HG02798 (cell line): Measurements from ENCODE around the gene ECT2L.

Experiments
- ATAC-seq: cut with Tn5 transposase; IDR thresholded peaks from one replicate; pipeline ENCODE4 v1.9.1; 2021; ENCODE audit warnings: mild to moderate bottlenecking; ENCODE audit not compliant: unreplicated experiment, poor library complexity

ECT2L gene

DNA sequence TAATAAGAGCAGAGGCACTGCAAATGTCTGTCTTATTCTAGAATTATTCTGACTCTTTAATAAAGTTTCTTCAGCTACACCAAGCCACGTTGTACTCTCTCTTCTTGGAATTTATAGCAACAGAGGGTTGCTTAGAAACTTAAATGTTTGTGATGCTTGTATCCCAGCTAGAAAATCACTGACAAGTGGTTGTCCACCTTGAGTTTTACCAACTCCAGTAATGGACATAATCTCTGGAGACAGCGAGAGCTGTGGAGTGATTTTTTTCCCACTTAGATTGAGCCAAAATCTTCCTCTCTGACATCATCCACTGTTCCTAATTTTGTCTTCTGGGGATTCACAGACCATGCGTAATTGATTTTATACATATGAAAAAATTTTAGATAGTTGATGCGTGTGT, 8.0 kb downstream of the ECT2L start:
- no peak for ATAC-seq

DNA sequence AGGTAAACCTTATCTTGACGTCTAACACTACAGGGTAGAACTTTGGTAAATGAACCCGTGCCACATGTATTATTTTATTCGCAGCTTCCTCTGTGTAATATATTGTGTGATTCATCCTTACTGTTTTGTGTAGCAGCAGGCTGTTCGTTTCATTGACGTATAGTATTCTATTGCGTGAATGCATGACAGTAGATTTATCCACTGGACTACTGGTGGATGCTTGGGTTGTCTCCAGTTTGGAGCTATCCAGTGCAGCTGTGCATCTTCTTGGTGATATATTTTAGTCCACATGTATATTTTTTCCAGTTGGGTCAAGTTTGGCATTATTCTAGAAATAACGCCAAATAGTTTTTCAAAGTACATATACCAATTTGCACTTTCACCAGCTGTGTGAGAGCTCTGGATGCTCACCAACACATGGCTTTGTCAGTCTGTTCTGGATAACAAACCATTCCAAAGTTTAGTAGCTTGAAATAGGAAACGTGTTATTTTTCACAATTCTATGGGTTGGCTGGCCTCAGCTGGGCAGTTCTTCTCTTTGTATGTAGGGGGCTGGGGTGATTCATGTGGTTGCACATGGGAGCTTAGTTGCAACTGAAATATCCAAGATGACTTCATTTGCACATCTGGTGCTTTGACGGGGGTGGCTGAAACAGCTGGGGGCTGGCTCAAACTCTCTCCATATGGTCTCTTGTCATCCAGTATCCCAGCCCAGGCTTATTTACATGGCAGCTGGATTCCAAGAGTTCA, 9.3 kb downstream of the ECT2L start:
- ATAC-seq: no peak

DNA sequence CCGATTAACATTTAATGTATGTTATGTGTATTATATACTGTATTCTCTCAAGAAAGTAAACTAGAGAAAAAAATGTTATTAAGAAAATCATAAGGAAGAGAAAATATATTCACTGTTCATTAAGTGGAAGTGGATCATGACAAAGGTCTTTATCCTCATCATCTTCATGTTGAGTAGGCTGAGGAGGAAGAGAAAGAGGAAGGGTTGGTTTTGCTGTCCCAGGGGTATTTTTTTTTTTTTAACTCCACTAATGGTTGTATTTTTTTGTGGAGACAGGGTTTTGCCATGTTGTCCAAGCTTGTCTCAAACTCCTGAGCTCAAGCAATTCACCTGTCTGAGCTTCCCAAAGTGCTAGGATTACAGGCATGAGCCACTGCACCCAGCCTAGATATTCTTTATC, 11.0 kb downstream of the ECT2L start:
- no peak for ATAC-seq

DNA sequence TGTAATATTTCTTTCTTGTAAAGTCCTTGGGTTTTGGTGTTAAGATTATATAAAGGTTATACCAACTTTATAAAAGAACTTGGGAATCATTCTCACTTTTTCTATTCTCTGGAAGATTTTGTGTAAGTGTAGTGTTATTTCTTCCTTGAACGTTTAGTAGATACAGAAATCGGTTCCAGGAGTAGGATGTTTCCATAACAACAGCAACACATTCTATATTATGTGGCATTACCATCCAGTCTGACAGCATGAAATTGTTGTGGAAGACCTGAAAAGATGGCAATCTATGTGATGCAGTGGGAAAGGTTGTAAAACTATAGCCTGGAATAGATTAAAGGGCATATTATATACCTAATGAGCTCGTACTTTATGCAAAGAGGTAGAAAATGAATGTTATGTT, 13.8 kb downstream of the ECT2L start:
- ATAC-seq: no peak

DNA sequence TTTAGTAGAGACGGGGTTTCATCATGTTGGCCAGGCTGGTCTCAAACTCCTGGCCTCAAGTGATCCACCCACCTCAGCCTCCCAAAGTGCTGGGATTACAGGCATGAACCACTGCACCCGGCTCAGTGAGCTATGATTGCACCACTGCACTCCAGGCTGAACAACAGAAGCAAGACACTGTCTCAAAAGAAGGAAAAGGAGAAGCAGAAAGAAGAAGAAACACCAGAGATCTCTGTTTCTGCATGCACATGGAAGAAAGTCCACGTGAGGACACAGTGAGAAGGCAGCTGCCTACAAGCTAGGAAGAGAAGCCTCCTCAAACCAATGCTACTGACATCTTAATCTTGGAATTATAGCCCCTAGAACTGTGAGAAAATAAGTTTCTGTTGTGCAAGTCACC, 16.0 kb downstream of the ECT2L start:
- ATAC-seq: no peak

DNA sequence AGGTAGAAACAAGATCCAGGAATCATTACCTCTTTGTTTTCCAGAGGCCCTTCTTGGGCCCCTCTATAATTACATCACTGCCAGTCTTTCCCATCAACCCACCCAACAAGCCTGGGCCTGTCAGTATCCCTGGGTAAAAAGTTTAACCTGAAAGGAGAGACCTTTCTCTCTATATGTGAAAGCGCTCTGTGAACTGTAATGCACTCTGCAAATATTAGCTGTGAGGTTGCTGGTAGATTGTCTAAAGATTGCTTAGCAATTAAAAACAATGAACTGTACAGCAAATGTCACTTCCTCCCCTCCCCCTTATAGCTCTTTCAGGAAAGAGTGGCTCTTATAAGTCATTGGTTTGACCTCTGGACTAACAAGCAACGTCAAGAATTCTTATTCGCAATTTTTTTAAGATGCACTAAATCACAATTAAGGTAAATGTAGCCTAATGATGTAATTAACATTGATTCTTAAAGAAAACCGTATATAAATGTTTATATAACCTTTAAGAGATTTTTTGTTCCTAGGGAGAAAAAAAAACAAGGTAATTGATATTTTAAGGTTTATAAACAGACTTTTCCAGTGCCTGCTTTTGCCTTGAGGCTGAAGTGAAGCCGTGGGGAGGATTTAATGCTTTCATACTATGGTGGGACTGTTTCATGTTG, 18.4 kb downstream of the ECT2L start:
- no peak for ATAC-seq

DNA sequence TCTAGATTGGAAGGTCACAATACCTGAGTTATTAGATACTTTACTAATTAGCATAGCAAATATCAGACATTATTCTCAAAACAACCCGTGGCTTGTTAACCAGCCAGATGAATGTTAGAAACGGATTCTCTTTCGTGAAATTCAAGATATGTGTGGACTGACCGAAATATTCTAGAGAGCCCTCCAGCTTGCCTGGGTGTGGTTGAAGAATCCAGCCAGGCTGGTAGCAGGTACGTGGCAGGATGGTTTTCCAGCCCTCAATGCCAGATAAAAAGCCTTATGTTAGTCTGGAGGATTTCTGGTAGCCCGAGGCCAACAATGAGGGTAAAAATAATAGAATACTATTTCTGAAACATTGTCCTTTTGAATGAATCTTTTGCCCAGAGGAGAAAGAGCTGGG, 19.3 kb downstream of the ECT2L start:
- no peak for ATAC-seq

DNA sequence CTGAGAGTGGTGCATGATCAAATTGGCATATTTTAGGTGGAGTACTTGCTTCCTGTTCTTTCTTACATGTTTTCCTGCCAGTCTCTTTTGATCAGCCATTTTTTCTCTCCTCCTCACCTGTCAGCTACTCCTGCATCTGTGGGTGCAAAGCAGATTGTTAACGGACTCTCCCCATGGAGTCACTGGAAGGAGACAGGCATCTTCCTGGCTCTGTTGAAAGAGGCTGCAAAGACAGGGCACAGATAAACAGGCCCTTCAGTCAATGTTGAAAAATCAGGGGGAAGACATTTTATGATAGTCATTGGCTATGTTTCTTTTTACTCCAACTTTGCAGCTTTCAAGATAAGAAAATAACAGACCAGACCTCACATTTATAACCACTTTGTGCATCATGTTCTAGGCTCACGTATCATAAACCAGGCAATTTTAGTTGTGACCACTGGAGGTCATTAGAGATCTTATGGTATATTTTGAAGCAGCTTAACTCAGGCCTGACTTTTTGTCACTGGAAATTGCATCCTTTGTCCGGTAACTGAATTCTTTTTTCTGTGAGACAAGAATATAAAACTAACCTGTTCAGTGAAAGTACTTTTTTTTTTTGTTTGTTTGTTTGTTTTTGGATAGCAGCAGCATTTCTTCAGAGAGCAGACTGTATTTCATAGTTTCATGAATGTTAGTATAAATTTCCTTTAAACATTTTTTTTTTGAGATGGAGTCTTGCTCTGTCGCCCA, 20.1 kb downstream of the ECT2L start:
- peak; percentile 73 for ATAC-seq

DNA sequence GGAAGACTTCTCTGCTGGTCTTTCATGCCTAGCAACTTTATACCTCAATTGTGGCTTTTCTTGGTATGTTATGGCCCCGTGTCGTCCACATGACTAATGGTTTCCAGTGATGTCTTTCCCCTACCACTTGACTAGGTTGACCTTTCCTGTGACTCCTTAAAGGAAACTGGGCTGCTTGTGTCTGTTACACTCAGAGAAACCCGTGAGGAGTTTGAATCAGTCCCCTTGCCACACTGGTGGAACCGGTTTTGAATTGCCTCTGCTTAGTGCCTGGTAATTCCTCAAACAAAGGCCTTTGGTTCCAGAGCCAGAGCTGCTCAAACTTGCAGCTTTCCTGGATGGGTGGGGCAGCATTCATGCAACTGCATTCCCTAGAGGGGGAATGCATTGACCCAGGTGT, 21.9 kb downstream of the ECT2L start:
- no peak for ATAC-seq

DNA sequence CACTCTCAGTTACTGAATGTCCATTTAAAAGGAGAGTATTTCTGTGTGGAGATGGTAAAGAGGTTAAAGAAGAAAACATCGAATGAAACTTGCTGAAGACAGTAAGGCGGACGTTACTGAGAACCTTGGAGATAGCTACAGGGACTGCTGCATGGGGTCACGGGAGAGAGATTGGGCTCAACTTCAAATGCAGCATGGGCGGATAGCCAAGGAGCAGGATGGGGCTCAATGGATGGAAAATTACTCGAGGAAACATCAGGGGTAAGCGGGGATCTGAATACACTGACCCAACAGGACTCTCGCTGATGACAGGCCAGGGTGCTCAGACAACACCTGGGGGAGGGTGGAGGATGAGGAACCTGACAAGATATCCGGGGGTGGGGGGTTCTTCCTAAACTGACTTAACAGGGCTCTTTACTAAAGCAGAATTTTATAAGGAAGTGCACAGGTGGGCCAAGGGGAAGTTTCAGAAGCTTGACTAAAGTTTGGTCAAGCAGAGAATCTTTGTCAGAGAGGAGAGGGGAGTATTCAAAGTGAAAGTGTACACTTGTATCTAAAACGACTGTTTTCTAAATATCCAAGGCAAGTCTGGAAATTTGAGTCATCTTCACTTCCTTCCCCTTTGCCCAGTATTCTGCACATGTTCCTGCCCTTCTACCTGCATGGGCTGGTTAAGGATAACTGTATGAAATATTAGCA, 22.8 kb downstream of the ECT2L start:
- ATAC-seq: peak; percentile 56

DNA sequence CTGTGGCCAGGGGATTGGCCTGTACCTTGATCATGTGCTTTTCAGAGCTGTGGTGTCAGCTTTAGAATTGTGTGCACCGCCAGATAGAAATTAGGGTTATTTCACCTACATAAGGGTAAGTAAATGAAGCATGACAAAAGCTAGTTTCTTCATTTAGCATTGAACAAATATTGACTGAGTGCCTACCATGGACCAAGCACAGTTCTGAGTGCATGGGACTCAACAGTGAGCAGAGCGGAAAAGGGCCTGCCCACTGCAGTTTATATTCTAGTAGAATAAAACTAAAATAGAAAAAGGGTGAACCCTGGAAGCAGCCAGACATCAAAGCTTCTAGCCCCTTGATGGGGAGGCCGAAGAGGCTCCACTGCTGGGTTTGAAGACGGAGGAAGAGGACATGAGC, 25.6 kb downstream of the ECT2L start:
- ATAC-seq: no peak

DNA sequence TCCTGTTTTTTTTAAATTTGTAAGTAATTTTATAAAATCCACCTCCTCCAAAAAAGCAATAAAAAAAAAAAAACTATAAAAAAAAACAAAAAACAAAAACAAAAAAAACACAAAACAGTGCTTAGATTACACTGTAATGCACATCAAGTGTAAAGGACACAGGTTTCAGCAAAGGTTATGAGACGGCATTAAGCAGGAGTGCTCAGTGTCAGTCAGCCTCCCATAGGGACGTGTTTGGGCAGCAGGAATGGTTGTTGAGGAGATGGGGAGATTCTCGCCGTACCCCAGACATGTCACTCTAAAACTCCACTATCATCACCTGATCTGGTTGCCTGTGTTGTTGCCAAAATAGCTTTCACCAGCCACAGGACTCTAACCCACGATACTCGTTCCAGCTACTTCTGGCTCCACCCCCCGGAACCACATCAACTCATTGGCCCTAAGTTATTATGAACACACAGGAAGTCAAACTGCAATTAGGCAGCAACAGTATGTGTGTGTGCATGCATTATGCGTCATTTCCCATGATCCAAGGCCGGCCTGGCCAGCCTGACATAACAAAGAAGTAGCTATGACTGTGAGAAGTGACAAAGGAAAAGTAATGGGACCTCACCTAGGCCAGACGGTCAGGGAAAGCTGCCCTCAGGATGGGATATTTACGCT, 28.7 kb downstream of the ECT2L start:
- ATAC-seq: no peak

DNA sequence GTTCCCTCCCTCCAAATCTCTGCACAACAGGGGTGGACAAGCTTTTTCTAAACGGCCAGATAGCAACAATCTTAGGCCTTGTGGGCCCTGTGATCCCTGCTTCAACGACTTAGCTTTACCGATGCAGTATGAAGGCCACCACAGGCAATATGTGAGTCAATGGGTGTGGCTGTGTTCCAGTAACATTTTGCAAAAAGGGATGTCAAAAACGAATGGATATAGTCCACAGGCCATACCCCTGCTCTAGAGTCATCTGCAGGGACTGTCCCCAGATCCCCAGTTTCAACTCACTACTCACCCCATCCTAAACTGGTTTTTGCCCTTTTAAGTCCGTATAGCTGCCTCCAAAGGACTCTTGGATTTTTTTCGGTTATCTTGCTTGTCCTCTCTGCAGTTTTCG, 34.4 kb downstream of the ECT2L start:
- ATAC-seq: no peak

DNA sequence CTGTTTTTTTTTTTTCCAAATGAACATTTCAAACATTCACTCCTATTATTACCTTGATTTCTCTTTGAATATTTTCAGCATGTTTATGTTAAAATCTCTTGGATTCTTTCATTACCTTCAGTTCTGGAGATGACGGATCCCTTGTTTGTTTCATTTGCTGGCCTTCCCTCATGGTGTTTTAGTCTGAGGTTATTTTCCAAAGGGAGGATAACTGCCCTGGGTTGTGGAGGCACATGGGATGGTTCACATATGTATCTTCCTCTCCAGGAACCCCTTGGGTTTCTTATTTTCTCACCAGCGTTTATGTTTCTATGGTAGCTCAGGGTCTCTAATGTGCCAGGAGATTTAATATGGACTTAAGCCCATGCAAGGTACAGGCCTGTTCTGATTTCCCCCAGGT, 36.3 kb downstream of the ECT2L start:
- ATAC-seq: no peak

DNA sequence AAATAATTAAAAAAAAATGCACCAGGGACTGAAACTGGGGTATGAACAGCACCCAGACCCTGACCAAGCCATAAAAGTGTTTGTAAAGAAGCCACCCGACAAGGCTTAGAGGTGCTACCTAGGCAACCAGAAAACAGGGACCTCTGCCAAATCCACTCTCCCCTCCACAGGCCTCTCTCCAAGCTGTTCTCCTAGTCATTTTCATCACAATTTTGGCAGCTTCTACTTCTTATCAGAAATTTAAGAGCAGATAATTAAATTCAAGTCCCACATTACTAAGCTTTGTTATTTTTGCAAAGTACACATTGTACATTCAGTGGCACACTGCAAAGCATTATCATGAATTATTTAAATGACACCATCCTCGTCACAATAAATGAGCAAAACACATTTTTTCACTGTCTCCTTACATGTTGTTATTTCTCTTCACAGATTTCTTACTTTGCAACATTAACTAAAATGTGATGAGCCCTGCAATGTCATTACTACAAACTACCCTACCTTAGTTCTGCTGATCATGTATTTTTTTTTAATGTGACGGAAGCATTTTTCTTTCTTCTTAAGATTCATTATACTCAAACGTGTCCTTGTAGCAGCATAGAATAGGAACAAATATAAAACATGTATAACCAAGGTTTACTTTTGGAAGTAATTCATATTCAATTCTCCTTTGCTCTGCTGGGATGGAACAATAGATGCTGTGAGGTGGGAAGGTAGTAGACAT, 38.1 kb downstream of the ECT2L start:
- ATAC-seq: no peak

DNA sequence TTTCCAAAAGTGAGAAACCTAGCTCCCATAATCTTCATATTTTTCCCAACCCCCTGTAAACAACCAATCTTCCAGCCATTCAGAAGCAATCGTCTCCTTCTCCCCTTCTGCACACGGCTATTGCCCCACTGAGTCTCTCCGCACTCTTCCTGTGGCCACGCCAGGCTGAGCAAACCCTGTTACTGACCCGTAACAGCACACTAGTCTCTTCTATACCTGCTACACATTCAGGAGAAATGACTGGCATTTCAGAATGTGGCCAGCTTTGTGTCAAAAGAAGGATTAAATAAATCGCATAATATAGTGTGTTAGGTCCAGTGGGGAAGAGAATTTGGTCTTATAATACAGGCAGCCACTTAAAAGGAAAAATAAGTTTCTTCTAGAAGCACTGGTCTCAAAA, 41.4 kb downstream of the ECT2L start:
- ATAC-seq: no peak

DNA sequence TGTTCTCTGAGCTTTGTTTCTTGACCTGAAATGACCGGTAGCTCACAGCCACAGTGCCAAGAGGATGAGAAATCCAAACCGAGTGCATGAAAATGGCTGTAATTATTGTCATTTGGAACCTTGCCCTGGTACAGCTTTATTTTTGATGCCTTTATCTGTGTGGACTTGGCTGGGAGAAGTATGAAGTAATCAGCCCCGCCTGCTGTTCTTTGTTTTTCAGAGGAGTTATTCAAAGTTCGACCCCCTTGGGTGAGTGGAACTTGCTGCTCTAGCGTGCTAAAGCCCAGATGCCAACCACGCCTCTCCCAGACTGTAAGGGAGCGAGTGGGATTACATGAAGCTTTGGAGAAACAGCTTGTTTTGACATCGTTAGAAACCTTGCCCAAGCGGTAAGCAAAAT, 48.3 kb downstream of the ECT2L start:
- ATAC-seq: no peak

DNA sequence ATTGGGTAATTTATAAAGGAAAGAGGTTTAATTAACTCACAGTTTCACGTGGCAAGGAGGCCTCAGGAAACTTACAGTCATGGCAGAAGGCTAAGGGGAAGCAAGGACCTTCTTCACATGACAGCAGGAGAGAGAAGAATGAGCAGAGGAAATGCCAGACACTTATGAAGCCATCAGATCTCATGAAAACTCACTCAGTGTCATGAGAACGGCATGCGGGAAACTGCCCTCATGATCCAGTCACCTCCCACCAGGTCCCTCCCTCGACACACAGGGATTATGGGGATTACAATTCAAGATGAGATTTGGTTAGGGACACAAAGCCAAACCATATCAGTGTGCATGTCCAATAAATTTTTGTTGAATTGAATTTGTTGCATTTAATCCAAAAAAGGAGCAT, 52.0 kb downstream of the ECT2L start:
- ATAC-seq: no peak

DNA sequence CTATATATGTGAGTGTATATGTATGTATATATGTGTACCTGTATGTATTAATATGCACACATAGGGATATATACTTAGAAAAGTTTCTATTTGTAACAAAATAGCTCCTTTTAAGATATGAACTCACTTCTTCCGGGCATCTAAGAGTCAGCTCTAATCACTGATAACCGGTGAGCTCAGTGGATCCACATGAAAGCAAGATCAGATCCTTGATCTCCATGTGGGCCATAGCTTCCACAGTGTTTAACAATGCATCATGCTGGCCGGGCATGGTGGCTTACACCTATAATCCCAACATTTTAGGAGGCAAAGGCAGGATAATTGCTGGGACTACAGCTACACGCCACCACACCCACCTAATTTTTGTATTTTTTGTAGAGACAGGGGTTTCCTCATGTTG, 52.6 kb downstream of the ECT2L start:
- no peak for ATAC-seq

DNA sequence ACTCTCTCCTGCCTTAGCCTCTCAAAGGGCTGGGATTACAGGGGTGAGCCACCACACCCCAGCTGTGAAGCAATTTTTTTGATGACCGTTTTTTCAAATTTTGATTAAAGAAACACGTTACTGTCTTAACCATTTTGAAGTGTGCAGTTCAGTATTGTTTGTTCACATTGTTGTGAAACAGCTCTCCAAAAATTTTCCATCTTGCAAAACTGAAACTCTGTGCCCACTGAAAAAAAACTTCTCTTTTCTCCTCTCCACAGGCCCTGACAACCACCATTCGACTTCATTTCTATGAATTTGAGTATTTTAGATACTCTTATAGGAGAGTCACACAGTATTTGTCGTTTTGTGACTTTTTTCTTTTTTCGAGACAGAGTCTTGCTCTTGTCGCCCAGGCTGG, 53.9 kb downstream of the ECT2L start:
- ATAC-seq: no peak
